ENCODE results near the gene PTPRN2. TPM values are rescaled to one million over a fixed set of nuclear protein-coding genes. Genes with fewer than 3 reads are reported as not detected.
"Not testable (repeated sequence)": the region's sequence is repeated elsewhere in the genome, so short reads cannot be mapped to it uniquely, and the experiment has no call there.

Gene PTPRN2
- total RNA-seq, 1 donor from 2014 or later = 2.4 TPM

- TF ChIP-seq CTCF (IDR thresholded peaks at IDR 0.05; ENCODE audit: insufficient read depth, low read length, poor library complexity, severe bottlenecking) = no peak
- H3K36me3 ChIP-seq (ENCODE audit: control insufficient read depth, insufficient read depth, low read length) = no peaks in the 10 kb centered on the region
- H3K4me3 ChIP-seq (ENCODE audit: low read depth, low read length) = no peak overlapping the region
- no peak for DNase-seq (ENCODE audit: low read depth)
- no peaks in the 10 kb centered on the region for H3K27me3 ChIP-seq (ENCODE audit: control insufficient read depth, insufficient read depth, low read length)
These were observed 329.9 kb downstream of the PTPRN2 start for GRCh38 chr7:158257516-158258410.

GRCh38 chr7:158257001-158257400 lies 330.6 kb downstream of the PTPRN2 start:
- no peak for TF ChIP-seq CTCF (IDR thresholded peaks at IDR 0.05; ENCODE audit: insufficient read depth, low read length, poor library complexity, severe bottlenecking)
- H3K4me3 ChIP-seq (ENCODE audit: low read depth, low read length) = no peak overlapping the region
- no peaks in the 10 kb centered on the region for H3K36me3 ChIP-seq (ENCODE audit: control insufficient read depth, insufficient read depth, low read length)
- DNase-seq (ENCODE audit: low read depth) = no peak
- H3K27me3 ChIP-seq (ENCODE audit: control insufficient read depth, insufficient read depth, low read length) = no peaks in the 10 kb centered on the region

GRCh38 chr7:158256091-158256816 lies 331.4 kb downstream of the PTPRN2 start:
- no peaks in the 10 kb centered on the region for H3K27me3 ChIP-seq (ENCODE audit: control insufficient read depth, insufficient read depth, low read length)
- TF ChIP-seq CTCF (IDR thresholded peaks at IDR 0.05; ENCODE audit: insufficient read depth, low read length, poor library complexity, severe bottlenecking) = no peak
- no peak for DNase-seq (ENCODE audit: low read depth)
- H3K4me3 ChIP-seq (ENCODE audit: low read depth, low read length) = no peak overlapping the region
- no peaks in the 10 kb centered on the region for H3K36me3 ChIP-seq (ENCODE audit: control insufficient read depth, insufficient read depth, low read length)

- no peak for TF ChIP-seq CTCF (IDR thresholded peaks at IDR 0.05; ENCODE audit: insufficient read depth, low read length, poor library complexity, severe bottlenecking)
- Histone ChIP-seq H3K36me3 (ENCODE audit: control insufficient read depth, insufficient read depth, low read length) (no peaks in the 10 kb centered on the region), H3K27me3 (ENCODE audit: control insufficient read depth, insufficient read depth, low read length) (no peaks in the 10 kb centered on the region), H3K4me3 (ENCODE audit: low read depth, low read length) (no peak overlapping the region)
- no peak for DNase-seq (ENCODE audit: low read depth)
These were observed 332.1 kb downstream of the PTPRN2 start for GRCh38 chr7:158255558-158255957.

- H3K27me3 ChIP-seq (ENCODE audit: control insufficient read depth, insufficient read depth, low read length) = no peaks in the 10 kb centered on the region
- no peak for DNase-seq (ENCODE audit: low read depth)
- no peak for TF ChIP-seq CTCF (IDR thresholded peaks at IDR 0.05; ENCODE audit: insufficient read depth, low read length, poor library complexity, severe bottlenecking)
- H3K4me3 ChIP-seq (ENCODE audit: low read depth, low read length) = no peak overlapping the region
- H3K36me3 ChIP-seq (ENCODE audit: control insufficient read depth, insufficient read depth, low read length) = no peaks in the 10 kb centered on the region
These were observed 332.5 kb downstream of the PTPRN2 start for GRCh38 chr7:158255156-158255555.

- H3K36me3 ChIP-seq (ENCODE audit: control insufficient read depth, insufficient read depth, low read length); DNase-seq (ENCODE audit: low read depth); H3K4me3 ChIP-seq (ENCODE audit: low read depth, low read length); H3K27me3 ChIP-seq (ENCODE audit: control insufficient read depth, insufficient read depth, low read length): not testable (repeated sequence)
These were observed 334.0 kb downstream of the PTPRN2 start for GRCh38 chr7:158253670-158254045.

Data from kidney epithelial cell (primary cell).